HUES6 (cell line): ENCODE measurements around the gene SPRING1.

ENCODE experiments used
- H3K27ac ChIP-seq: 2 replicates; pipeline ENCODE4 v1.7.0; 2013; ENCODE audit warnings: low read depth, mild to moderate bottlenecking, low read length, inconsistent platforms
- H3K27me3 ChIP-seq: 2 replicates; pipeline ENCODE4 v1.6.1; 2013; ENCODE audit warnings: low read length; ENCODE audit not compliant: control insufficient read depth, insufficient read depth
- H3K36me3 ChIP-seq: 2 replicates; pipeline ENCODE4 v1.6.1; 2013; ENCODE audit warnings: low read length; ENCODE audit not compliant: control insufficient read depth, insufficient read depth
- H3K4me1 ChIP-seq: 2 replicates; pipeline ENCODE4 v1.6.1; 2013; ENCODE audit warnings: low read length; ENCODE audit not compliant: control insufficient read depth, insufficient read depth
- H3K4me3 ChIP-seq: 2 replicates; pipeline ENCODE4 v1.5.1; 2013; ENCODE audit warnings: low read depth, low read length
- H3K9ac ChIP-seq: one replicate; pipeline ENCODE4 v1.6.1; 2013; ENCODE audit warnings: mild to moderate bottlenecking, low read length
- H3K9me3 ChIP-seq: 2 replicates; pipeline ENCODE4 v1.6.1; 2013; ENCODE audit warnings: low read depth, low read length; ENCODE audit not compliant: control insufficient read depth, insufficient read depth

The SPRING1 gene

GRCh38 chr12:116693286-116694227 lies 44.3 kb downstream of the SPRING1 start:
- peak overlapping the region; percentile 42 for H3K4me3 ChIP-seq
- H3K4me1 ChIP-seq: peaks cover 10% of the 10 kb centered on the region
- H3K27ac ChIP-seq: no peak overlapping the region
- H3K9ac ChIP-seq: no peak overlapping the region
- H3K9me3 ChIP-seq: no peaks in the 10 kb centered on the region
- H3K27me3 ChIP-seq: peaks cover 24% of the 10 kb centered on the region
- no peaks in the 10 kb centered on the region for H3K36me3 ChIP-seq

- Histone ChIP-seq H3K4me3 (no peak overlapping the region), H3K36me3 (no peaks in the 10 kb centered on the region), H3K4me1 (peaks cover 10% of the 10 kb centered on the region), H3K9me3 (no peaks in the 10 kb centered on the region), H3K27ac (no peak overlapping the region), H3K27me3 (peaks cover 24% of the 10 kb centered on the region), H3K9ac (no peak overlapping the region)
Observed at GRCh38 chr12:116692605-116693004, 45.3 kb downstream of the SPRING1 start.

- Histone ChIP-seq H3K4me3 (no peak overlapping the region), H3K36me3 (no peaks in the 10 kb centered on the region), H3K27me3 (peaks cover 24% of the 10 kb centered on the region), H3K9me3 (no peaks in the 10 kb centered on the region), H3K4me1 (peaks cover 10% of the 10 kb centered on the region), H3K9ac (no peak overlapping the region), H3K27ac (no peak overlapping the region)
Observed at GRCh38 chr12:116691636-116692035, 46.2 kb downstream of the SPRING1 start.

- peaks cover 24% of the 10 kb centered on the region for H3K27me3 ChIP-seq
Observed at GRCh38 chr12:116691205-116691604, 46.7 kb downstream of the SPRING1 start.

GRCh38 chr12:116689979-116690744 lies 47.7 kb downstream of the SPRING1 start:
- Histone ChIP-seq H3K9me3 (no peaks in the 10 kb centered on the region), H3K4me3 (no peak overlapping the region), H3K27ac (no peak overlapping the region), H3K9ac (no peak overlapping the region), H3K27me3 (peaks cover 24% of the 10 kb centered on the region), H3K36me3 (no peaks in the 10 kb centered on the region), H3K4me1 (peaks cover 10% of the 10 kb centered on the region)

More at GRCh38 chr12:116691205-116691604, 46.7 kb downstream of the SPRING1 start:
- H3K9ac ChIP-seq: no peak overlapping the region
- no peaks in the 10 kb centered on the region for H3K9me3 ChIP-seq
- no peaks in the 10 kb centered on the region for H3K36me3 ChIP-seq
- H3K4me3 ChIP-seq: no peak overlapping the region
- H3K4me1 ChIP-seq: peaks cover 10% of the 10 kb centered on the region
- H3K27ac ChIP-seq: no peak overlapping the region

GRCh38 chr12:116689521-116689920 lies 48.3 kb downstream of the SPRING1 start:
- H3K4me3 ChIP-seq: no peak overlapping the region
- H3K4me1 ChIP-seq: peaks cover 10% of the 10 kb centered on the region
- peaks cover 20% of the 10 kb centered on the region for H3K27me3 ChIP-seq
- H3K9me3 ChIP-seq: no peaks in the 10 kb centered on the region
- H3K9ac ChIP-seq: no peak overlapping the region
- no peak overlapping the region for H3K27ac ChIP-seq
- no peaks in the 10 kb centered on the region for H3K36me3 ChIP-seq
